Fibroblast of gingiva (primary cell): Measurements from ENCODE around the gene SLC27A5.
"Not testable (repeated sequence)": the region's sequence is repeated elsewhere in the genome, so short reads cannot be mapped to it uniquely, and the experiment has no call there.

ENCODE experiments used
- DNase-seq: peaks from one replicate; pipeline ENCODE4 v3.0.0-alpha.2; 2011; ENCODE audit warnings: low read depth

SLC27A5 gene

GRCh38 chr19:58468216-58468839 lies 43.5 kb downstream of the SLC27A5 start:
- DNase-seq, result no peak

GRCh38 chr19:58466760-58467589 lies 44.8 kb downstream of the SLC27A5 start, which contains the start of gene ZNF324:
TSS of gene ZNF324 (plus strand) at chr19:58467080. CDS start at chr19:58469186, 2,106 bp downstream.
- DNase-seq, result peak; percentile 93

GRCh38 chr19:58466089-58466759 lies 45.6 kb downstream of the SLC27A5 start:
- DNase-seq, result no peak

GRCh38 chr19:58460039-58460438 lies 51.8 kb downstream of the SLC27A5 start:
- no peak for DNase-seq

GRCh38 chr19:58456111-58456510 lies 55.7 kb downstream of the SLC27A5 start:
- no peak for DNase-seq

GRCh38 chr19:58455306-58455705 lies 56.5 kb downstream of the SLC27A5 start:
- DNase-seq, result no peak

- no peak for DNase-seq
Measured at GRCh38 chr19:58453743-58454142, 58.0 kb downstream of the SLC27A5 start.

- peak; percentile 90 for DNase-seq
Measured at GRCh38 chr19:58451358-58452101, 60.3 kb downstream of the SLC27A5 start, which contains the start of gene ZNF324B. TSS of gene ZNF324B (plus strand) at chr19:58451622. CDS start at chr19:58453702, 2,080 bp downstream.

- no peak for DNase-seq
Measured at GRCh38 chr19:58450856-58451357, 60.9 kb downstream of the SLC27A5 start.

- not testable (repeated sequence) for DNase-seq
Measured at GRCh38 chr19:58449980-58450379, 61.8 kb downstream of the SLC27A5 start.

GRCh38 chr19:58448860-58449259 lies 62.9 kb downstream of the SLC27A5 start:
- not testable (repeated sequence) for DNase-seq
